Neuron (in vitro differentiated cells): ENCODE measurements around the gene RNF157.

ENCODE experiments used
- H2AFZ ChIP-seq: one replicate; pipeline ENCODE4 v1.6.1; 2013; ENCODE audit warnings: low read depth, mild to moderate bottlenecking, inconsistent platforms, low read length, moderate library complexity
- H3K27me3 ChIP-seq: one replicate; pipeline ENCODE4 v1.6.1; 2013; ENCODE audit warnings: low read length; ENCODE audit not compliant: insufficient read depth
- H3K36me3 ChIP-seq: one replicate; pipeline ENCODE4 v1.6.1; 2013; ENCODE audit warnings: low read length; ENCODE audit not compliant: insufficient read depth
- H3K4me1 ChIP-seq: one replicate; pipeline ENCODE4 v1.6.1; 2013; ENCODE audit warnings: low read length; ENCODE audit not compliant: insufficient read depth
- H3K4me3 ChIP-seq: 2 replicates; pipeline ENCODE4 v1.5.1; 2013; ENCODE audit warnings: mild to moderate bottlenecking, low read length, moderate library complexity
- H3K9me3 ChIP-seq: one replicate; pipeline ENCODE4 v1.6.1; 2013; ENCODE audit warnings: low read length

RNF157 gene

GRCh38 chr17:76240461-76241203, at the start of gene RNF157:
Gene RNF157, minus strand, starts transcription at chr17:76240493. Its CDS starts 253 bp downstream, at chr17:76240240.
- Histone ChIP-seq H3K27me3 (no peaks in the 10 kb centered on the region), H2AFZ (peak within 1 kb of the TSS; percentile 80), H3K4me3 (peak within 1 kb of the TSS; percentile 64), H3K9me3 (no peaks in the 10 kb centered on the region), H3K36me3 (no peaks in the 10 kb centered on the region), H3K4me1 (peaks cover 10% of the 10 kb centered on the region)

GRCh38 chr17:76281573-76282371, 41.5 kb upstream of the RNF157 start:
- H3K36me3 ChIP-seq: no peaks in the 10 kb centered on the region
- no peaks in the 10 kb centered on the region for H3K4me1 ChIP-seq
- no peak overlapping the region for H2AFZ ChIP-seq
- no peak overlapping the region for H3K4me3 ChIP-seq
- H3K27me3 ChIP-seq: no peaks in the 10 kb centered on the region
- H3K9me3 ChIP-seq: no peaks in the 10 kb centered on the region

- no peak overlapping the region for H3K4me3 ChIP-seq
- H3K4me1 ChIP-seq: no peaks in the 10 kb centered on the region
- no peaks in the 10 kb centered on the region for H3K27me3 ChIP-seq
- no peak overlapping the region for H2AFZ ChIP-seq
- no peaks in the 10 kb centered on the region for H3K9me3 ChIP-seq
- no peaks in the 10 kb centered on the region for H3K36me3 ChIP-seq
Measured at GRCh38 chr17:76280650-76281049, 40.4 kb upstream of the RNF157 start.

- no peaks in the 10 kb centered on the region for H3K9me3 ChIP-seq
Measured at GRCh38 chr17:76279742-76280287, 39.5 kb upstream of the RNF157 start.

GRCh38 chr17:76278952-76279741, 38.9 kb upstream of the RNF157 start:
- H3K9me3 ChIP-seq: no peaks in the 10 kb centered on the region
- H2AFZ ChIP-seq: no peak overlapping the region
- no peak overlapping the region for H3K4me3 ChIP-seq
- no peaks in the 10 kb centered on the region for H3K27me3 ChIP-seq
- H3K4me1 ChIP-seq: no peaks in the 10 kb centered on the region
- H3K36me3 ChIP-seq: no peaks in the 10 kb centered on the region

More at GRCh38 chr17:76279742-76280287, 39.5 kb upstream of the RNF157 start:
- no peak overlapping the region for H2AFZ ChIP-seq
- H3K4me3 ChIP-seq: no peak overlapping the region
- no peaks in the 10 kb centered on the region for H3K4me1 ChIP-seq
- H3K36me3 ChIP-seq: no peaks in the 10 kb centered on the region
- H3K27me3 ChIP-seq: no peaks in the 10 kb centered on the region

GRCh38 chr17:76278268-76278908, 38.1 kb upstream of the RNF157 start:
- no peak overlapping the region for H2AFZ ChIP-seq
- no peak overlapping the region for H3K4me3 ChIP-seq
- H3K4me1 ChIP-seq: no peaks in the 10 kb centered on the region
- H3K36me3 ChIP-seq: no peaks in the 10 kb centered on the region
- no peaks in the 10 kb centered on the region for H3K9me3 ChIP-seq
- no peaks in the 10 kb centered on the region for H3K27me3 ChIP-seq

- H3K9me3 ChIP-seq: no peaks in the 10 kb centered on the region
- no peak overlapping the region for H2AFZ ChIP-seq
- H3K36me3 ChIP-seq: no peaks in the 10 kb centered on the region
- H3K27me3 ChIP-seq: no peaks in the 10 kb centered on the region
- no peaks in the 10 kb centered on the region for H3K4me1 ChIP-seq
- H3K4me3 ChIP-seq: no peak overlapping the region
Measured at GRCh38 chr17:76277300-76278267, 37.3 kb upstream of the RNF157 start.

GRCh38 chr17:76276461-76277299, 36.4 kb upstream of the RNF157 start:
- H3K27me3 ChIP-seq: no peaks in the 10 kb centered on the region
- H3K9me3 ChIP-seq: no peaks in the 10 kb centered on the region
- no peaks in the 10 kb centered on the region for H3K36me3 ChIP-seq
- H3K4me1 ChIP-seq: peaks cover 2% of the 10 kb centered on the region
- H3K4me3 ChIP-seq: no peak overlapping the region
- no peak overlapping the region for H2AFZ ChIP-seq

GRCh38 chr17:76276069-76276431, 35.8 kb upstream of the RNF157 start:
- Histone ChIP-seq H3K9me3 (no peaks in the 10 kb centered on the region), H3K4me1 (peaks cover 3% of the 10 kb centered on the region), H2AFZ (no peak overlapping the region), H3K36me3 (no peaks in the 10 kb centered on the region), H3K27me3 (no peaks in the 10 kb centered on the region), H3K4me3 (no peak overlapping the region)

- no peak overlapping the region for H2AFZ ChIP-seq
- H3K27me3 ChIP-seq: no peaks in the 10 kb centered on the region
- peaks cover 3% of the 10 kb centered on the region for H3K4me1 ChIP-seq
- H3K9me3 ChIP-seq: no peaks in the 10 kb centered on the region
- no peaks in the 10 kb centered on the region for H3K36me3 ChIP-seq
- H3K4me3 ChIP-seq: no peak overlapping the region
Measured at GRCh38 chr17:76275382-76276068, 35.2 kb upstream of the RNF157 start.
